Thoracic aorta (tissue), 2 donors: ENCODE results near the gene TTC13. TPM values are rescaled to one million over a fixed set of nuclear protein-coding genes. Genes with fewer than 3 reads are reported as not detected.

Source experiments
- ATAC-seq: fragments of 150-250 bp; one replicate; pipeline ENCODE4 v1.8.0; 2017; ENCODE audit warnings: low read depth; ENCODE audit not compliant: insufficient number of reproducible peaks, low FRiP score
- DNase-seq: peaks from one replicate; pipeline ENCODE4 v3.0.0-alpha.2; 2020; ENCODE audit warnings: low spot score
- H3K27ac ChIP-seq, 2 donors: fragments of 200-600 bp; sonication (generic); 1 replicate in 1 of 2; 2 replicates in 1 of 2; pipeline ENCODE4 v1.5.1; 2016; ENCODE audit warnings: mild to moderate bottlenecking in 2 of 2, moderate library complexity in 2 of 2
- H3K27me3 ChIP-seq: fragments of 200-600 bp; sonication (generic); replicated peaks from 2 replicates; pipeline ENCODE4 v1.6.0; 2016; ENCODE audit warnings: mild to moderate bottlenecking; ENCODE audit not compliant: insufficient read depth
- H3K36me3 ChIP-seq: fragments of 200-600 bp; sonication (generic); one replicate; pipeline ENCODE4 v1.5.1; 2016
- H3K4me1 ChIP-seq, 2 donors: fragments of 200-600 bp; sonication (generic); 1 replicate in 1 of 2; 2 replicates in 1 of 2; pipeline versions ENCODE4 v1.5.1 to v1.6.0; 2016; ENCODE audit warnings: low read depth in 2 of 2, mild to moderate bottlenecking in 1 of 2; ENCODE audit not compliant: control insufficient read depth in 1 of 2
- H3K4me3 ChIP-seq: fragments of 200-600 bp; sonication (generic); 2 replicates; pipeline ENCODE4 v1.5.1; 2016; ENCODE audit warnings: mild to moderate bottlenecking
- H3K9me3 ChIP-seq: fragments of 200-600 bp; sonication (generic); 2 replicates; pipeline ENCODE4 v1.5.1; 2016
- CTCF ChIP-seq: fragments of 200-600 bp; sonication (generic); IDR thresholded peaks from one replicate; pipeline ENCODE4 v1.5.1; 2019; ENCODE audit warnings: antibody characterized with exemption
- total RNA-seq, 2 donors: library from RNA; depleted of rRNA; stranded (reverse); fragments of >200 nt; gene quantifications; one replicate each; pipeline versions ENCODE4 v1.1.0 to v1.2.3, GENCODE V29; 2016

Gene TTC13
- total RNA-seq, 2 donors from 2014 or later: 35.0 to 66.1 TPM

GRCh38 chr1:230898144-230898543, 80.5 kb downstream of the TTC13 start:
- Histone ChIP-seq H3K4me1 (peaks cover 12% of the 10 kb centered on the region in 2 donors), H3K9me3 (no peaks in the 10 kb centered on the region), H3K36me3 (no peaks in the 10 kb centered on the region), H3K27ac (peak overlapping the region; percentile 1 to 51), H3K4me3 (no peak overlapping the region), H3K27me3 (no peaks in the 10 kb centered on the region)
- no peak for TF ChIP-seq CTCF
- no peak for DNase-seq
- no peak for ATAC-seq

GRCh38 chr1:230896779-230897178, 81.9 kb downstream of the TTC13 start:
- Histone ChIP-seq H3K27me3 (no peaks in the 10 kb centered on the region), H3K4me1 (peaks cover 12% of the 10 kb centered on the region in 2 donors), H3K27ac (peak overlapping the region; percentile 18 to 51), H3K9me3 (no peaks in the 10 kb centered on the region), H3K36me3 (no peaks in the 10 kb centered on the region), H3K4me3 (no peak overlapping the region)
- ATAC-seq (no peak), DNase-seq (no peak)
- no peak for TF ChIP-seq CTCF

GRCh38 chr1:230895452-230895851, 83.2 kb downstream of the TTC13 start:
- no peaks in the 10 kb centered on the region for H3K27me3 ChIP-seq
- no peak for ATAC-seq
- no peak overlapping the region for H3K4me3 ChIP-seq
- no peak for DNase-seq
- peaks cover 5 to 12% of the 10 kb centered on the region in 2 donors for H3K4me1 ChIP-seq
- H3K9me3 ChIP-seq: no peaks in the 10 kb centered on the region
- H3K27ac ChIP-seq: no peak overlapping the region
- H3K36me3 ChIP-seq: no peaks in the 10 kb centered on the region
- no peak for TF ChIP-seq CTCF

- Histone ChIP-seq H3K9me3 (no peaks in the 10 kb centered on the region), H3K4me3 (no peak overlapping the region), H3K27ac (no peak overlapping the region), H3K36me3 (no peaks in the 10 kb centered on the region), H3K27me3 (no peaks in the 10 kb centered on the region), H3K4me1 (peaks cover 0 to 12% of the 10 kb centered on the region in 2 donors)
- no peak for DNase-seq
- no peak for TF ChIP-seq CTCF
- no peak for ATAC-seq
These were observed 84.0 kb downstream of the TTC13 start for GRCh38 chr1:230894664-230895063.

GRCh38 chr1:230894032-230894431, 84.6 kb downstream of the TTC13 start:
- ATAC-seq (no peak), DNase-seq (no peak)
- no peaks in the 10 kb centered on the region for H3K27me3 ChIP-seq
- H3K36me3 ChIP-seq: no peaks in the 10 kb centered on the region
- no peaks in the 10 kb centered on the region for H3K9me3 ChIP-seq
- no peak overlapping the region for H3K4me3 ChIP-seq
- no peak for TF ChIP-seq CTCF
- H3K27ac ChIP-seq: no peak overlapping the region
- H3K4me1 ChIP-seq: peaks cover 0 to 12% of the 10 kb centered on the region in 2 donors
